ENCODE results near the gene ZBED6. TPM values are rescaled to one million over a fixed set of nuclear protein-coding genes. Genes with fewer than 3 reads are reported as not detected.

Gene ZBED6
- total RNA-seq, 1 donor from 2014 or later, result 34.1 TPM

DNA sequence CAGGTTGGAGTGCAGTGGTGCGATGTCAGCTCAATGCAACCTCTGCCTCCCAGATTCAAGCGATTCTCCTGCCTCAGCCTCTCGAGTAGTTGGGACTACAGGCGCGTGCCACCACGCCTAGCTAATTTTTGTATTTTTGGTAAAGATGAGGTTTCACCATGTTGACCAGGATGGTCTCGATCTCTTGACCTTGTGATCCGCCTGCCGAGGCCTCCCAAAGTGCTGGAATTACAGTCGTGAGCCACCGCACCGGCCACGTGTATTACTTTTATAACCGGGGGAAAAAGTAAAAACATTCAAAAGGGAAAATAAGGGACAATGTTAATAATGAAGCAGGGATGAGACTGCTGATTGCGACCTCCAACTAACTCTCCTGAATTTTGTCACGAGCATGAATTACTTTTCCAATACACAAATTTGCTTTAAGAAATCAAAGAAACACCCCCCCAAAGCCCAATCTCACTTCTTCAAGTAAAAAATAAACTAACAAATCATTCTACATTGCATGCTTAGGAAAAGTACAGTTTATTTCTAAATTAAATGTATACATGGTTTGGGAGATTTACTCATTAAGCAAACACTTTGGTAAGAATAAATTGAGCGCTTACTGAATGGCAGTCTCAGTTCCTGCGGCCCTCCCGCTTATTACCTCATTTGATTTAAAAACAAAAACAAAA lies 521 bp upstream of the ZBED6 start:
- peaks cover 40% of the 10 kb centered on the region for H4K20me1 ChIP-seq (ENCODE audit: insufficient read depth, low read length)
- peak overlapping the region; percentile 85 for H3K4me3 ChIP-seq (ENCODE audit: insufficient read depth, low read depth, low read length)
- peaks cover 21% of the 10 kb centered on the region for H3K4me1 ChIP-seq (ENCODE audit: insufficient read depth, low read length)
- Mint-ChIP-seq H3K4me1 (ENCODE audit: low read depth, unreplicated experiment) (peaks cover 28% of the 10 kb centered on the region), H3K27ac (ENCODE audit: unreplicated experiment) (peak overlapping the region; percentile 100), H3K36me3 (ENCODE audit: low read depth, unreplicated experiment) (peaks cover 14% of the 10 kb centered on the region), H3K9me3 (ENCODE audit: unreplicated experiment) (peaks cover 2% of the 10 kb centered on the region), H3K4me3 (ENCODE audit: unreplicated experiment) (peak overlapping the region; percentile 91), H3K27me3 (ENCODE audit: low read depth, unreplicated experiment) (no peaks in the 10 kb centered on the region)
- DNase-seq (ENCODE audit: low read depth) (no peak), FAIRE-seq (no peak)
- peak overlapping the region; percentile 85 for H3K4me2 ChIP-seq (ENCODE audit: low read length)
- H2AFZ ChIP-seq (ENCODE audit: low read depth, low read length), result peak overlapping the region; percentile 20
- H3K9me3 ChIP-seq (ENCODE audit: insufficient read depth, low read depth, low read length), result no peaks in the 10 kb centered on the region
- TF ChIP-seq EZH2 (IDR thresholded peaks at IDR 0.05; ENCODE audit: insufficient read depth, low read length), result no peak
- TF ChIP-seq, protein P1, sequence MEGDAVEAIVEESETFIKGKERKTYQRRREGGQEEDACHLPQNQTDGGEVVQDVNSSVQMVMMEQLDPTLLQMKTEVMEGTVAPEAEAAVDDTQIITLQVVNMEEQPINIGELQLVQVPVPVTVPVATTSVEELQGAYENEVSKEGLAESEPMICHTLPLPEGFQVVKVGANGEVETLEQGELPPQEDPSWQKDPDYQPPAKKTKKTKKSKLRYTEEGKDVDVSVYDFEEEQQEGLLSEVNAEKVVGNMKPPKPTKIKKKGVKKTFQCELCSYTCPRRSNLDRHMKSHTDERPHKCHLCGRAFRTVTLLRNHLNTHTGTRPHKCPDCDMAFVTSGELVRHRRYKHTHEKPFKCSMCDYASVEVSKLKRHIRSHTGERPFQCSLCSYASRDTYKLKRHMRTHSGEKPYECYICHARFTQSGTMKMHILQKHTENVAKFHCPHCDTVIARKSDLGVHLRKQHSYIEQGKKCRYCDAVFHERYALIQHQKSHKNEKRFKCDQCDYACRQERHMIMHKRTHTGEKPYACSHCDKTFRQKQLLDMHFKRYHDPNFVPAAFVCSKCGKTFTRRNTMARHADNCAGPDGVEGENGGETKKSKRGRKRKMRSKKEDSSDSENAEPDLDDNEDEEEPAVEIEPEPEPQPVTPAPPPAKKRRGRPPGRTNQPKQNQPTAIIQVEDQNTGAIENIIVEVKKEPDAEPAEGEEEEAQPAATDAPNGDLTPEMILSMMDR (IDR thresholded peaks at IDR 0.05; ENCODE audit: insufficient read depth, low read depth, low read length), result no peak
- no peaks in the 10 kb centered on the region for H3K27me3 ChIP-seq (ENCODE audit: insufficient read depth, low read length)
- H3K27ac ChIP-seq (ENCODE audit: low read depth, low read length), result peak overlapping the region; percentile 95
- peak overlapping the region; percentile 99 for H3K9ac ChIP-seq (ENCODE audit: low read length)
- H3K36me3 ChIP-seq (ENCODE audit: insufficient read depth, low read length), result peaks cover 18% of the 10 kb centered on the region
- peaks cover 41% of the 10 kb centered on the region for H3K79me2 ChIP-seq (ENCODE audit: insufficient read depth, low read length)

DNA sequence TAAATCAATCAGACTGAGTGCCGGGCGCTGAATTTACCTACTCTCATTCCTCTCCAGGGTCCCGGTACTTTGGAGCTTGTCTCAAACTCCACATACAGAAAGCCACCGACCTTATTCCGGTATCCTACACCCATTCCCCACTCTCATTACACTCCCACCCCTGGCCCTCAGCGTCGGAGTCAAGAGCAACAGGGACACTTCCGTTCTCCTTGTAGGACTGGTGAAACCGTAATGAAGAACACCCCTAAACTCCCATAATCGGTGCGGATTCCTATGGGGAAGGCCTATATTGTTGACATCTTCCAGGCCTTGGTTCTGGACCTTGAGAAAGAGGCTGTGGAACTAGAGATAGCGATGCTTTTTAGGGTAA lies 798 bp downstream of the ZBED6 start:
- Mint-ChIP-seq H3K9me3 (ENCODE audit: unreplicated experiment) (peaks cover 2% of the 10 kb centered on the region), H3K36me3 (ENCODE audit: low read depth, unreplicated experiment) (peaks cover 14% of the 10 kb centered on the region), H3K4me3 (ENCODE audit: unreplicated experiment) (peak overlapping the region; percentile 100), H3K27ac (ENCODE audit: unreplicated experiment) (peak overlapping the region; percentile 100), H3K4me1 (ENCODE audit: low read depth, unreplicated experiment) (peaks cover 35% of the 10 kb centered on the region), H3K27me3 (ENCODE audit: low read depth, unreplicated experiment) (no peaks in the 10 kb centered on the region)
- H3K9ac ChIP-seq (ENCODE audit: low read length), result peak overlapping the region; percentile 99
- H3K27me3 ChIP-seq (ENCODE audit: insufficient read depth, low read length), result no peaks in the 10 kb centered on the region
- DNase-seq (ENCODE audit: low read depth) (peak; percentile 22), FAIRE-seq (no peak)
- peak overlapping the region; percentile 85 for H3K4me2 ChIP-seq (ENCODE audit: low read length)
- H3K79me2 ChIP-seq (ENCODE audit: insufficient read depth, low read length), result peaks cover 54% of the 10 kb centered on the region
- H4K20me1 ChIP-seq (ENCODE audit: insufficient read depth, low read length), result peaks cover 51% of the 10 kb centered on the region
- TF ChIP-seq, protein P1 (IDR thresholded peaks at IDR 0.05; ENCODE audit: insufficient read depth, low read depth, low read length), result no peak
- no peak for TF ChIP-seq EZH2 (IDR thresholded peaks at IDR 0.05; ENCODE audit: insufficient read depth, low read length)
- H3K27ac ChIP-seq (ENCODE audit: low read depth, low read length), result peak overlapping the region; percentile 95
- peak overlapping the region; percentile 85 for H3K4me3 ChIP-seq (ENCODE audit: insufficient read depth, low read depth, low read length)
- H3K9me3 ChIP-seq (ENCODE audit: insufficient read depth, low read depth, low read length), result no peaks in the 10 kb centered on the region
- peaks cover 24% of the 10 kb centered on the region for H3K4me1 ChIP-seq (ENCODE audit: insufficient read depth, low read length)
- H3K36me3 ChIP-seq (ENCODE audit: insufficient read depth, low read length), result peaks cover 18% of the 10 kb centered on the region
- H2AFZ ChIP-seq (ENCODE audit: low read depth, low read length), result no peak overlapping the region

DNA sequence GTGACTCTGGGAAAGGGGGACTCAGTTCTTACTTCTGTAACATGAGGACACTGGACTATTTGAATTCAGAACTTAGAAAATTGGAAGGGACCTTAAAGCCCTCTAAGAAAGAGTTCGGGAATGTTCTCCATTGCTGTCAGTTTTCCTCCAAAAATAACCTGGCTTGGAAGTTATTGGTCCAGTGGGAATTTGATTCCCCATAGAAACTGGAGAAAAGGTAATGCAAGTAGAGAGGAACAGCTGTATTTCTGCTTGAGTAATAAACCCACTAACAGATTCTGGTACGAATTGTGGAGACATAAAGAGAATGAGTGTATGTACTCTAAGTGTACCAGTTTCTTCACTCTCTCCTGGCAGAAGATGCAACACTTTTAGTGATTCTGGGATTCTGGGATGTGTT lies 1.8 kb downstream of the ZBED6 start:
- Histone ChIP-seq H3K36me3 (ENCODE audit: insufficient read depth, low read length) (peaks cover 18% of the 10 kb centered on the region), H3K4me2 (ENCODE audit: low read length) (peak overlapping the region; percentile 85), H2AFZ (ENCODE audit: low read depth, low read length) (no peak overlapping the region), H3K9ac (ENCODE audit: low read length) (peak overlapping the region; percentile 99), H3K27me3 (ENCODE audit: insufficient read depth, low read length) (no peaks in the 10 kb centered on the region), H3K79me2 (ENCODE audit: insufficient read depth, low read length) (peaks cover 64% of the 10 kb centered on the region), H3K4me1 (ENCODE audit: insufficient read depth, low read length) (peaks cover 24% of the 10 kb centered on the region), H3K4me3 (ENCODE audit: insufficient read depth, low read depth, low read length) (peak overlapping the region; percentile 85), H4K20me1 (ENCODE audit: insufficient read depth, low read length) (peaks cover 61% of the 10 kb centered on the region), H3K27ac (ENCODE audit: low read depth, low read length) (no peak overlapping the region), H3K9me3 (ENCODE audit: insufficient read depth, low read depth, low read length) (no peaks in the 10 kb centered on the region)
- no peaks in the 10 kb centered on the region for H3K9me3 Mint-ChIP-seq (ENCODE audit: unreplicated experiment)
- H3K27me3 Mint-ChIP-seq (ENCODE audit: low read depth, unreplicated experiment), result no peaks in the 10 kb centered on the region
- DNase-seq (ENCODE audit: low read depth), result no peak
- H3K27ac Mint-ChIP-seq (ENCODE audit: unreplicated experiment), result peak overlapping the region; percentile 100
- TF ChIP-seq, protein P1 (IDR thresholded peaks at IDR 0.05; ENCODE audit: insufficient read depth, low read depth, low read length), result no peak
- no peak for TF ChIP-seq EZH2 (IDR thresholded peaks at IDR 0.05; ENCODE audit: insufficient read depth, low read length)
- no peak for FAIRE-seq
- peak overlapping the region; percentile 100 for H3K4me3 Mint-ChIP-seq (ENCODE audit: unreplicated experiment)
- peaks cover 14% of the 10 kb centered on the region for H3K36me3 Mint-ChIP-seq (ENCODE audit: low read depth, unreplicated experiment)
- H3K4me1 Mint-ChIP-seq (ENCODE audit: low read depth, unreplicated experiment), result peaks cover 37% of the 10 kb centered on the region

Data from astrocyte (in vitro differentiated cells and primary cell).